ENCODE measurements around the gene CNTNAP2. TPM values are rescaled to one million over a fixed set of nuclear protein-coding genes. Genes with fewer than 3 reads are reported as not detected.

The CNTNAP2 gene
- total RNA-seq, 1 donor from 2014 or later, result 0.59 TPM

- TF ChIP-seq CTCF (IDR thresholded peaks at IDR 0.05), result no peak
These were observed 946.3 kb downstream of the CNTNAP2 start for GRCh38 chr7:147062897-147063296.

GRCh38 chr7:147068842-147069241 is 952.2 kb downstream of the CNTNAP2 start:
- Histone ChIP-seq H3K4me3 (no peak overlapping the region), H3K27ac (no peak overlapping the region), H3K4me1 (no peaks in the 10 kb centered on the region), H3K9me3 (no peaks in the 10 kb centered on the region), H3K36me3 (no peaks in the 10 kb centered on the region), H3K27me3 (ENCODE audit: low read depth) (no peaks in the 10 kb centered on the region)
- intact Hi-C loops (cut with DNase I), result no loop called here
- TF ChIP-seq CTCF (IDR thresholded peaks at IDR 0.05), result no peak
- ATAC-seq, result no peak
- no peak for DNase-seq

More at GRCh38 chr7:147062897-147063296, 946.3 kb downstream of the CNTNAP2 start:
- H3K27me3 ChIP-seq (ENCODE audit: low read depth), result no peaks in the 10 kb centered on the region
- no peak overlapping the region for H3K4me3 ChIP-seq
- intact Hi-C loops (cut with DNase I), result no loop called here
- no peaks in the 10 kb centered on the region for H3K36me3 ChIP-seq
- no peak overlapping the region for H3K27ac ChIP-seq
- no peak for DNase-seq
- no peaks in the 10 kb centered on the region for H3K4me1 ChIP-seq
- H3K9me3 ChIP-seq, result no peaks in the 10 kb centered on the region
- ATAC-seq, result no peak

GRCh38 chr7:147069771-147070170 is 953.2 kb downstream of the CNTNAP2 start:
- no peak overlapping the region for H3K27ac ChIP-seq
- H3K27me3 ChIP-seq (ENCODE audit: low read depth), result no peaks in the 10 kb centered on the region
- TF ChIP-seq CTCF (IDR thresholded peaks at IDR 0.05), result no peak
- ATAC-seq (no peak), DNase-seq (no peak)
- intact Hi-C loops (cut with DNase I), result no loop called here
- H3K36me3 ChIP-seq, result no peaks in the 10 kb centered on the region
- no peaks in the 10 kb centered on the region for H3K4me1 ChIP-seq
- no peak overlapping the region for H3K4me3 ChIP-seq
- no peaks in the 10 kb centered on the region for H3K9me3 ChIP-seq

- Histone ChIP-seq H3K9me3 (no peaks in the 10 kb centered on the region), H3K36me3 (no peaks in the 10 kb centered on the region), H3K4me1 (no peaks in the 10 kb centered on the region), H3K27ac (no peak overlapping the region), H3K27me3 (ENCODE audit: low read depth) (no peaks in the 10 kb centered on the region), H3K4me3 (no peak overlapping the region)
- no peak for TF ChIP-seq CTCF (IDR thresholded peaks at IDR 0.05)
- DNase-seq, result no peak
- ATAC-seq, result no peak
- intact Hi-C loops (cut with DNase I), result no loop called here
These were observed 954.3 kb downstream of the CNTNAP2 start for GRCh38 chr7:147070886-147071285.

- Histone ChIP-seq H3K27me3 (ENCODE audit: low read depth) (no peaks in the 10 kb centered on the region), H3K36me3 (no peaks in the 10 kb centered on the region), H3K27ac (no peak overlapping the region), H3K4me1 (no peaks in the 10 kb centered on the region), H3K9me3 (no peaks in the 10 kb centered on the region), H3K4me3 (no peak overlapping the region)
- no peak for TF ChIP-seq CTCF (IDR thresholded peaks at IDR 0.05)
- no peak for ATAC-seq
- intact Hi-C loops (cut with DNase I), result no loop called here
- DNase-seq, result no peak
These were observed 954.9 kb downstream of the CNTNAP2 start for GRCh38 chr7:147071536-147071935.

- Histone ChIP-seq H3K4me1 (no peaks in the 10 kb centered on the region), H3K4me3 (no peak overlapping the region), H3K36me3 (no peaks in the 10 kb centered on the region), H3K9me3 (no peaks in the 10 kb centered on the region), H3K27me3 (ENCODE audit: low read depth) (no peaks in the 10 kb centered on the region), H3K27ac (no peak overlapping the region)
- intact Hi-C loops (cut with DNase I), result no loop called here
- no peak for DNase-seq
- ATAC-seq, result no peak
- TF ChIP-seq CTCF (IDR thresholded peaks at IDR 0.05), result no peak
These were observed 961.7 kb downstream of the CNTNAP2 start for GRCh38 chr7:147078312-147078711.

Data from lower lobe of right lung (tissue), 2 donors.